ENCODE measurements around the gene NSL1.
"Not testable (repeated sequence)": the region's sequence is repeated elsewhere in the genome, so short reads cannot be mapped to it uniquely, and the experiment has no call there.

- TF ChIP-seq, protein P1, sequence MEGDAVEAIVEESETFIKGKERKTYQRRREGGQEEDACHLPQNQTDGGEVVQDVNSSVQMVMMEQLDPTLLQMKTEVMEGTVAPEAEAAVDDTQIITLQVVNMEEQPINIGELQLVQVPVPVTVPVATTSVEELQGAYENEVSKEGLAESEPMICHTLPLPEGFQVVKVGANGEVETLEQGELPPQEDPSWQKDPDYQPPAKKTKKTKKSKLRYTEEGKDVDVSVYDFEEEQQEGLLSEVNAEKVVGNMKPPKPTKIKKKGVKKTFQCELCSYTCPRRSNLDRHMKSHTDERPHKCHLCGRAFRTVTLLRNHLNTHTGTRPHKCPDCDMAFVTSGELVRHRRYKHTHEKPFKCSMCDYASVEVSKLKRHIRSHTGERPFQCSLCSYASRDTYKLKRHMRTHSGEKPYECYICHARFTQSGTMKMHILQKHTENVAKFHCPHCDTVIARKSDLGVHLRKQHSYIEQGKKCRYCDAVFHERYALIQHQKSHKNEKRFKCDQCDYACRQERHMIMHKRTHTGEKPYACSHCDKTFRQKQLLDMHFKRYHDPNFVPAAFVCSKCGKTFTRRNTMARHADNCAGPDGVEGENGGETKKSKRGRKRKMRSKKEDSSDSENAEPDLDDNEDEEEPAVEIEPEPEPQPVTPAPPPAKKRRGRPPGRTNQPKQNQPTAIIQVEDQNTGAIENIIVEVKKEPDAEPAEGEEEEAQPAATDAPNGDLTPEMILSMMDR (IDR thresholded peaks at IDR 0.05), result not testable (repeated sequence)
- TF ChIP-seq POLR2AphosphoS5, EP300, POLR2A (IDR thresholded peaks at IDR 0.05): not testable (repeated sequence)
These were observed 66.9 kb downstream of the NSL1 start for GRCh38 chr1:212724679-212725078.
